Skin epidermis (tissue), 12 donors: Measurements from ENCODE around the gene SLC16A3.
A peak's percentile ranks its signal among the peaks of the same experiment; 100 is the strongest.

Experiments
- H3K27ac ChIP-seq, 21 experiments: fragments of 200-600 bp; sonication (generic) in 11 of 21; one replicate each; pipeline ENCODE4 v1.5.0; 2020; ENCODE audit warnings: mild to moderate bottlenecking in 3 of 21, inconsistent platforms in 2 of 21, moderate library complexity in 2 of 21
- H3K4me3 ChIP-seq, 7 experiments: fragments of 200-600 bp; sonication (generic) in 2 of 7; one replicate each; pipeline ENCODE4 v1.5.0; 2020; ENCODE audit warnings: inconsistent platforms in 2 of 7, mild to moderate bottlenecking in 2 of 7, moderate library complexity in 1 of 7

Gene SLC16A3

DNA sequence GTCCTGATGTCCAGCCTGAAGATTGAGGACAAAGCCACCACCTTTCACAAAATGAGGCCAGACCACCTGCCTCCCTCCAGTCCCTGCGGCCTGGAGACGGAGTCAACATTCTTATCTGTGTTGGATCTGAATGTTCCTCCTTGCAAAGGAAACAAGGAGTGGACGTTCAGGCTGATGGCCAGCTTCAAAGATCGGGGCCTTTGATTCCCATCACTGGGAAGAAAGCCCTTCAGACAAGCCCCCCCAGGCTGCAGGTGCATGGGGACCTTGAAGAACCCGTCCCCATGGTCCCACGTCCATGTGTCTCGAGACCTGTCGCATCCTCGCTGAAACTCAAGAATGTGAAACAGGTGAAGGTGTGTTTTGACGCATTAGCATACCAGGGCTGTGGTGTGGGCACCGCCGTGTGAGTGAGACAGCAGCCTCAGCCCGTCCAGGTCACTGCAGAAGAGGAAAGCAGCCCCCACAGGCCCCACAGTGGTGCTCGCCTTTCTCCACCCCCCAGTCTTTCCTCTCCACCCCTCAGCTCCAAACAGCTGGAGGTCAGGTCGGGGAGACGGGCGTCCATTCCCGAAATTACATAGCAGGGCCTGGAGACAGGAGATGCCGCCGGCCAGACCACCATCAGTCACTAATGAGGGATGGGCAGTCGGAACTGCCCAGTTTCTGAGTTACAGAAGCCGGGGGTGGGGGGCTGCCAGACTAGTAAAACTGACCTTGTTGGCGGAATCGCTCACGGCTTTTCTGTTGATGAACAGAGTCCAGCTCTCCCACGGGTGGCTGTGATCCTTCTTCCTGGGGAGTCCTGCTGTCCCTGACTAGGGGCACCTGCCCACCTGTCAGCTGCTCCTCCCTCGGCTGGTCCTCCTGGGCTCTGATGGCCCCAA, 45.5 kb downstream of the SLC16A3 start:
- Histone ChIP-seq H3K4me3 (peak overlapping the region in 6 of 7 experiments; percentile 76 to 99 (median 96)), H3K27ac (peak overlapping the region in 13 of 21 experiments; percentile 96 to 100 (median 99))

DNA sequence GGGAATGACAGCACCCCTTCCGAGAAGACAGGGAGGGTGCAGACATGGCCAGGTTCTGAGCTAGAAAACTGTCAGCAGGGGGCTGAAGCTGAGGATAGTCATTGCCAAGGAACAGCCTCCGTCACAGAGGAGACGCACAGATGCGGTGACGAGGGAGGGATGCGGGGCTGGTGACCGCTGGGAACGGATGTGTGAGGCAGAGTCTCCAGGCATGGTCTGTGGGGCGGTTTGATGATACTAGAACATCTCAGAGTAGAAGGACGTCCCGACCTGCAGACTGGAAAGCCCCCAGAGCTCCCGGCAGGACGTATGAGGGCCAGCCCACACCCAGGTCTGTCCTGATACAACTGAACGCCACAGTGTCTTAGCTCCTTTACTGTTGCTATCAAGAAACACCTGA, 46.5 kb downstream of the SLC16A3 start:
- Histone ChIP-seq H3K4me3 (no peak overlapping the region), H3K27ac (no peak overlapping the region)

DNA sequence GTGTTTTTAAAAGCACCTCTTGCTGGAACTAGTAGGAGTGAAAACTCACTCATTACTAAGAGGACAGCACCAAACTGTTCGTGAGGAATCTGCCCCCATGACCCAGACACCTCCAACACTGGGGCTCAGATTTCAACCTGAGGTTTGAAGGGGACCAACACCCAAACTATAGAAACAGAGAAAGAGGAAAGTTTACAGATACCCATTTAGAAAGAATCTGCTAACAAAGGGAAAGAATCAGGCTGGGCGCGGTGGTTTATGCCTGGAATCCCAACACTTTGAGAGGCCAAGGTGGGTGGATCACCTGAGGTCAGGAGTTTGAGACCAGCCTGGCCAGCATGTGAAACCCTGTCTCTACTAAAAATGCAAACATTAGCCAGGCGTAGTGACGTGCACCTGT, 48.1 kb downstream of the SLC16A3 start:
- H3K4me3 ChIP-seq: no peak overlapping the region
- no peak overlapping the region for H3K27ac ChIP-seq

DNA sequence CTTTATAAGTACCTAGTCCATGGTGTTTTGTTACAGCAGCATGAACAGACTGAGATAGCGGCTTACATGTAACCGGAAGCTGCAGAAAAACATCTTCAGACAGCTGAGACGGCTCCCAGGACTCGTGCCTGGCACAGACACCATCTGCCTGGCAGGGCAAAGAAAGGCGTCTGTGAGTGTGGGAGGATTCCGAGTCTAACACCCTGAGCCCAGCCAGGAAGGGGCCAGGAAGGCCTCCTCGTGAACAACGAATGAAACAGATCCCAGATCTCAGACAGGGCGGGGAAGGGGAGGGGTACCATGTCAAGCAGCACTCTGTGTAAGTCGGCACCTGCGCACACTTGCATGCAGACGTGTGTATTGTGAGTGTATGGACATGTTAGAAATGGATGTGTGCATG, 49.0 kb downstream of the SLC16A3 start:
- no peak overlapping the region for H3K27ac ChIP-seq
- no peak overlapping the region for H3K4me3 ChIP-seq

DNA sequence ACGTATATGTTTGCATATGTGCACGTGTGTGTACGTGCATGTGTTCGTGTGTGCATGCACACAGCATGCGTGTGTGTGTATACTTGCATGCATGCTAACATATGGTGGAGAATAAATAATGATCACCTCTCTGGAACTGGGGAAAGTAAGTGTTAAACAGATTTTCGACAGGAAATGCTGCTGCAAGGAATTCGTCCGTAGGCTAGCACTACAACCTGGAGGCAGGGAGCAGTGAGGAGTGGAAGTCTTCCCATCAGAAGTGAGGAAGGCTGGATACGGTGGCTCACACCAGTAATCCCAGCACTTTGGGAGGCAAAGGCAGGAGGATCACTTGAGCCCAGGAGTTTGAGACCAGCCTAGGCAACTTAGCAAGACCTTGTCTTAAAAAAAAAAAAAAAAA, 49.5 kb downstream of the SLC16A3 start:
- Histone ChIP-seq H3K4me3 (no peak overlapping the region), H3K27ac (peak overlapping the region in 1 of 21 experiments; percentile 7)

DNA sequence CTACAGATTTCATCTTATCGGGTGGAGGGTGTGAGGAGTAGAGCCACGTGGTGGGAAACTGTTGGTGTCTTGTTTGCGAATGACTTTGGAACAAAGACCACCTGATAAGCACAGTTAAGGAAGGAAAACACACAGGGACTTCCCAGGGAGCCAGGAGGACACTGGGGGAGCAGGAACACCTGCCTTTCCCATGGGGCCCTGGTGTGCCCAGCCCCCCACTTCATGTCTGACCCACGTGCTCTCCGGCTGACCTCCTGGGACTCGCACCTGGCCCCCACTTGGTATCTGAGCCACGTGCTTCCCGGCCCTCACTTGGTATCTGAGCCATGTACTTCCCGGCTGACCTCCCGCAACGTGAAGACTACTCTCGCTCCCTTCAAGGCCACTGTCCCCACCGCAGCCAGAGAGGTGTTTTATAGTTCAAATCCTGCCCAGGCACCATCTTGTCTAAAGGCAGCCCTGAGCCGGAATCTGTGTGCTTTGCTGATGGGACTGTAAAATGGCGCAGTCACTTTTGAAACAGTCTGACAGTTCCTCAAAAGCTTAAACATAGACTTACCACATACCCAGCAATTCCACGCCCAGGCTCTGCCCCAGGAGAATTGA, 50.0 kb downstream of the SLC16A3 start:
- H3K4me3 ChIP-seq: no peak overlapping the region

DNA sequence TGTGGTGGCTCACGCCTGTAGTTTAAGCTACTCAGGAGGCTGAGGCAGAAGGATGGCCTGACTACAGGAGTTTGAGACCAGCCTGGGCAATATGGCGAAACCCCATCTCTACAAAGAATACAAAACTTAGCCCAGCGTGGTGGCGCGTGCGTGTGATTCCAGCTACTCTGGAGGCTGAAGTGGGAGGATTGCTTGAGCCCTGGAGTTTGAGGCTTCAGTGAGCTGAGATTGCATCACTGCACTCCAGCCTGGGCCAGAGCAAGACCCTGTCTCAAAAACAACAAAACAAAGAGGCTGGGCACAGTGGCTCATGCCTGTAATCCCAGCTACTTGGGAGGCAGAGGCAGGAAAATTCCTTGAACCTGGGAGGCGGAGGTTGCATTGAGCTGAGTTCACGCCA, 51.7 kb downstream of the SLC16A3 start:
- Histone ChIP-seq H3K4me3 (no peak overlapping the region), H3K27ac (no peak overlapping the region)

More for the DNA sequence above, 50.0 kb downstream of the SLC16A3 start:
- peak overlapping the region in 4 of 21 experiments; percentile 7 to 38 (median 27) for H3K27ac ChIP-seq

DNA sequence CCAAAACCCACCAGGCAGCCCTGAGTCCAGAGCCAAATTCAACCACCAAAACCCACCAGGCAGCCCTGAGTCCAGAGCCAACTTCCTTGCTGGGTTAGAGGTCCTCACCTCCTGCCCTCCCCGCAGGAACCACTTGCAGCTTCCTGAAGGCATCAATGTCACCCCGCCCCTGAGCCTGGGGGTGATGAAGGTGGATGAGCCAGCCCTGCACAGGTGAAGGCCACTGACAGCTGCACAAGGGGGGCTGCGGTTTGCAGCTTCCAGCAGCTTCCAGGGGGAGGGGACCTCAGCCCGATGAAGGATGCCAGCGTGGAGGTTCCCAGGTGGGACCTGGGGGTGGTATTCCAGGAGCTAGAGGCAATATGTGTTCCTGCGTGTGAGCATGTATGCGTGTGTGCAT, 52.2 kb downstream of the SLC16A3 start:
- Histone ChIP-seq H3K4me3 (no peak overlapping the region), H3K27ac (no peak overlapping the region)

DNA sequence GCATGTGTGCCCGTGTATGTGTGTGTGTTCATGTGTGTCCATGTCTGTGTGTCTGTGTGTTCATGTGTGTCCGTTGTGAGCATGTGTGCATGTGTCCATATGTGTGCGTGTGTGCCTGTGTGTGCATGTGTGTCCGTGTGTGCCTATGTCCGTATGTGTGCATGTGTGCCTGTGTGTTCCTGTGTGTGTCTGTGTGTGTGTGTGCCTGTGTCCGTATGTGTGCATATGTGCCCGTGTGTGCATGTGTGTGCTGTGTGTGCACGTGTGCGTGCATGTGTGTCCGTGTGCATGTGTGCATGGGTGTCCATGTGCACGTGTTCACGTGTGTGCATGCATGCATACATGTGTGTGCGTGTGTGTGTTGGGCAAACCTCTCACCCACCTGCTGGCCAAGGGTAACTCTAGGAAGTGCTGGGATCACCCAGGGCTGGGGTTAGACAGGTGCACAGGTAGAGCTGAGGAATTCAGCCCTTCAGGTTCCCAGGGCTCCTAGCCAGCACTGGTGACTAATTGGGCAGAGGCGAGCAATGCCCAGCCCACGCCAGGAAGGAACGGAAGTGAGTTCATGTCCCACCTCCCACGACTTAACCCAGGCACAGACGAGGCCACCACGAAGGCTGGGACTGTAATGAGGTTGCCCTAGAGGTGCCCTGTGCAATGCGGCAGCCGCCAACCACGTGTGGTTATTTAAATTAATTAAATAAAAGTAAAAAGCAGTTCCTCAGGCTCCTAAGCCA, 52.8 kb downstream of the SLC16A3 start:
- H3K4me3 ChIP-seq: no peak overlapping the region
- H3K27ac ChIP-seq: peak overlapping the region in 3 of 21 experiments; percentile 24 to 71 (median 61)

DNA sequence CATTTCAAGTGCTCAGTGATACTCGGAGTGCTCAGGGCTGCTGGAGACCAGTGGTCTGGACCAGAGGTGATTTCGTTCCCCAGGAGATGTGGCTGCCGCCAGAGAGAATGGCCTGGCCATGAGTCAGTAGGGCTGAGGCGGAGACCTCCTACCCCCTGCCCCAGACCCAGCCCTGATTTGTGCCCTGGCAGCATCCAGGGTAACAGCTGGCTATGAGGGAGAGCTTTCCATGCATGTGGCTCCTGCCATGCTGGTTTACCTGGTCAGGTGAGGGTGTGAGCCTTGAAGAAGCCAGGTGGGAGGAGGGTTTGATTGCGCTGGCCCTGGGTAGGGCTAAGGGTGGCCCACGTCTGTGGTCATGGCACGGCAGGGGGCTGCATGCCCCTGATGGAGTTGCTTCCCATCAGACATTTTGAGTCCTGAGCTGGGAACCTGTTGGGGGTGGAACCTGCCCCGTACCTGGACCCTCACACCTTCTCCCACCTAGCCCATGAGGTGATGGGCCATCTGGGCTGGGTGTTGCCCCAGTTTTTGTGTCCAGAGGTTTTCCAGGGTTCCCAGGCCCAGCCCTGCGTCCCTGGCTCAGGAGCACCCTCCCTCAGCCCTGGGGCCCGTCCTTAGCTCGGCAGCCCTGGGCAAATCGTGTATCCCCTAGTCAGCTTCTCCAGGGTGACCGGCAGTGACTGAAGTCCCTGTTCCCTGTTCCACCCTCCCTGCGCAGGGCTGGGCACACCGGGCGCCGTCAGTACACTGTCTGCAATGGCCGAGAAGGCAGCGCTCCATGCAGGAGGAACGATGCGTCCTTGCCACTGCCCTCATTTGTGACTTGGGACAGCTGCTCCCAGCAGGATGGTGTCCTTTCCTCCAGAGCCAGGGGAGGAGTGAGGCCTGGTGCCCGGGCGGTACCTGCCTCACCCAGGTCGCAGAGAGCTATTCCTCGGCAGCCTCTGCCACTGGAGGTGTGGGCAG, 53.7 kb downstream of the SLC16A3 start:
- Histone ChIP-seq H3K27ac (peak overlapping the region in 3 of 21 experiments; percentile 24 to 71 (median 61)), H3K4me3 (no peak overlapping the region)

DNA sequence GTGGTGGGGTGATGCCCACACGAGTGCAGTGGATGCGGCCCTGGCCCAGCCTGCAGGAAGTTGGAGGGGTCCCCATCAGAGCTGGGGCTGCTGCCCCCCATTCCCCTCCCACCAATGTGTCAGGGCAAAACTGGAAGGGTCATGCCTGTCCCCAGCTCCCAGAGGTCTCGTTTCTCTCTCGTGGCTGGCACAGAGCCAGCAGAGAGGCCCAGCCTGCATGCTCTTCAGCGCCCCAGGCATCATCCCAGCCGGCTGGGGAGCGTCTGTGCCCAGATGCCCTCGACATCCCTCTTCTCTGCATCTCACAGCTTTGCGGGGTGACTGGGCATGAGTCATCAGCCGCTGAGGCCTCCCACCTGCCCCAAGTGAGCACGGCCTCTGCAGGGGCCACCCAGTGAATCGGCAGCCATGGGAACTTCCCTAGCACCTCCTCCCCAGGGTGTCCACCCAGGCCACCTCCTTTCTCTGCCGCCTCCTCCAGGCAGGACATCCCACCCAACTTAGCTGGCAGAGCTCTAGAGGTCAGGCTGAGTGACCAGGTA, 54.4 kb downstream of the SLC16A3 start:
- H3K27ac ChIP-seq: no peak overlapping the region
- no peak overlapping the region for H3K4me3 ChIP-seq

DNA sequence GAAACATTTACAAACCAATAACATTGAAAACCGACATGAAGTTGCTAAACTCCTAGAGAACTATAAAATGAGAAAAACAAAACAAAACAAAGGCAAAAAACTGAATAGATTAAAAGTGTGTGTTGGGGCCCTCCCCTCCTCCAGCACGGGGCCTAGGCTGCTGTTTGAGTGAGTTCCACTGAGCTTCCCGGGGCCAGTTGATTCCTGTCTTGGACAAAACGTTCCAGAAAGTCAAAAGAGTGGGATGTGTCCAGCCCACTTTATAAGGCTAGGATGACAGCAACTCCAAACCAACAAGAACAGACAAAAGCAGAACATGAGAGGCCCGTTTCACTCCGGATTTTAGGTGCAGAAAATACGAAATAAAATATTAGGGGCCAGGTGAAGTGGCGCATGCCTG, 56.3 kb downstream of the SLC16A3 start:
- Histone ChIP-seq H3K27ac (no peak overlapping the region), H3K4me3 (no peak overlapping the region)

DNA sequence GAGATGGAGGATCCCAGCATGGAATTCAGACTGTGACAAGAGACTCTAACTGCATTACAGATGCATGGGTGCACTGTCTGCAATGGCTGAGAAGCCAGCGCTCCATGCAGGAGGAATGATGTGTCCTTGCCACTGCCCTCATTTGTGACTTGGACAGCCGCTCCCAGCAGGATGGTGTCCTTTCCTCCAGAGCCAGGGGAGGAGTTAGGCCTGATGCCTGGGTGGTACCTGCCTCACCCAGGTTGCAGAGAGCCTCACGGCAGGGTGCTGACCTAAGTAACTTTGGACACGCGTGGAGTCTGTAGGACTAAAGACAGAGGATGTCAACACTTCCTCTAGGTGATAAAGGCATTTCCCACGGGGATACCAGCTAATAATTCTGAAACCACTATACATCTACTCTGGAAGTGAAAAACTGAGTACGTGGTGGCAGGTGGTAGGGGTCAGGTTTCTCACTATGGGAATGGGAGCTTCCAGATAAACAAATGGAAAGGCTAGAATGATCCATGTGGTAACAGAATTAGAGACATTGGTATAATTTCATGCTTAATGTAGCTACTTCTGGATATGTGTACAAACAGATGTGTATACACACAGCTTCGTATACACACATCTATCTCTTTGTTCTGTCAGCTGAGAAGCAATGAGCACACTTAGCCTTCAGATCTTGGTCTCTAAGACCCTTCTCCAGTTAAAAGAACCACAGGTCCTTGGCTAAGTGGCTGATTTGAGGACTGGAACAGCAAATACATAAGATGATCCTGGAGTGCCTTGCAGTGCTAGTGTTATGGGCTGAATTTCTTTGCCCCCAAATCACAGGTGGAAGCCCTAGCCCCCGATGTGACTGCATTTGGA, 58.4 kb downstream of the SLC16A3 start:
- Histone ChIP-seq H3K27ac (peak overlapping the region in 6 of 21 experiments; percentile 13 to 60 (median 53)), H3K4me3 (no peak overlapping the region)

DNA sequence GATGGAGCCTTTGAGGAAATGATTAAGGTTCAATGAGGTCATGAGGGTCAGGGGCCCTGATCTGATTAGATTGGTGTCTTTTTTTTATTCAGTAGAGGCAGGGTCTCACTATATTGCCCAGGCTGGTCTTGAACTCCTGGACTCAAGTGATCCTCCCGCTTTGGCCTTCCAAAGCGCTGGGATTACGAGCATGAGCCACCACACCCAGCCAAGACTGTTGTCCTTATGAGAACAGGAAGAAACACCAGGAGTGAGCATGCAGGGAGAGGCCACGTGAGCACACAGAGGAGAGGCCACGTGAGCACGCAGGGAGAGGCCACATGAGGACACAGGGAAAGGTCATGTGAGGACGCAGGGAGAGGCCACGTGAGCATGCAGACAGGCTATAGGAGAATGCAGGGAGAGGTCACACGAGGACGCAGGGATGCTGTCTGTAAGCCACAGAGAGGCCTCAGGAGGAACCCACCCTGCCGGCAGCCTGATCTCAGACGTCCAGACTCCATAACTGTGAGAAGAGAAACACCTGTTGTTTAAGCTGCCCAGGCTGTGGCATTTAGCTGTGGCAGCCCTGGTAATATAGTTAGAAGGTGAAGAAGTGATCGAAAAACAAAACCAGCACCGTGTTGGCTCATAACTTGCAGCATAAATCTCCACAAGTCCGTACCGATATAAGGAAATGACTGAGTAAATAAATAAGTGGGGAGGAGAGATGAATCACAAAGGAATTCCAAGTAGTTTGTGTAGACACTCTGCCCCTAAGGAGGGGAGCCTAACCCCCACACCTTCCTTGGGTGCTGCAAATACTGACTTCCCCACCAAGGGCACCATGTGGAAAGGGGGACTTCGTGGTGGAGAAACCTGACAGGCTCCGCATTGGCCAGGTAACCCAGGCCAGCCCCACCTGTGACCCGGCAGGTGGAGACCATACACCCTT, 59.3 kb downstream of the SLC16A3 start:
- Histone ChIP-seq H3K27ac (peak overlapping the region in 7 of 21 experiments; percentile 13 to 60 (median 51)), H3K4me3 (no peak overlapping the region)
